NOMO-1 treated with dmso at 0.1 percent for 144 hours (cell line): Measurements from ENCODE around the gene FKBP4.

ENCODE experiments used
- DNase-seq: peaks from one replicate; lab custom pipeline; 2025; ENCODE audit not compliant: unreplicated experiment; lab: John Stamatoyannopoulos, UW

FKBP4 gene

DNA sequence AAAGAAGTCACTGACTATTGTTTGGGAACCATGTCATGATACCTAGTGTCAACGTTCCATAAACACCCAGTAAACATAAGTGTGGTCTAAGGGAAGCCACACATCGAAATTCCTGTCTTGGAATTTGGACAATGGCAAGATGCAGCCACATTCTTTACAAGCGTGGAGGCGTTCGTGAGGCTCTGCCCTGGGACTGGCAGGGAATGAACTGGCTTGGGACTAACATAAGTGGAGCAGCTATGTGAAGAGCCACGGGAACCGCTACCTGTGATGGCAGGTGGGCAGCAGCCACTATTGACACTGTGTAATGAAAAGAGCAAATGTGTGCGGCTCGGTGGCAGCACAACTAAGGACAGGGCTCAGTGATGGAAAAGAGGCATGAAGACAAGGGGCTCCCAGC is 50.0 kb downstream of the FKBP4 start:
- no peak for DNase-seq

- DNase-seq, result no peak
These were observed 50.5 kb downstream of the FKBP4 start for GRCh38 chr12:2845280-2845679.

GRCh38 chr12:2851931-2852330 is 57.2 kb downstream of the FKBP4 start:
- DNase-seq, result no peak

GRCh38 chr12:2853626-2854025 is 58.9 kb downstream of the FKBP4 start:
- DNase-seq, result no peak
